Measurements from ENCODE around the gene ROBO1. TPM values are rescaled to one million over a fixed set of nuclear protein-coding genes. Genes with fewer than 3 reads are reported as not detected.

Gene ROBO1
- total and polyA plus RNA-seq, 2 donors (not counting 1 experiment from before 2014, with no cell fraction given) = 0.27 to 3.2 TPM

- Mint-ChIP-seq H3K4me3 (no peak overlapping the region), H3K27me3 (no peaks in the 10 kb centered on the region), H3K27ac (no peak overlapping the region), H3K4me1 (no peaks in the 10 kb centered on the region), H3K9me3 (ENCODE audit: insufficient read depth) (no peaks in the 10 kb centered on the region)
- Histone ChIP-seq H3K27me3 (replicated peaks in 1 of 4; ENCODE audit: control extremely low read depth in 1 of 4, control insufficient read depth in 3 of 4, insufficient read depth in 4 of 4, low read length in 3 of 4) (no peaks in the 10 kb centered on the region), H3K4me1 (ENCODE audit: control insufficient read depth in 2 of 2, insufficient read depth in 2 of 2, low read length in 2 of 2) (no peaks in the 10 kb centered on the region), H3K4me3 (ENCODE audit: control extremely low read depth in 1 of 5, extremely low read depth in 1 of 5, insufficient read depth in 1 of 5, low read depth in 2 of 5, low read length in 4 of 5) (no peak overlapping the region), H3K79me2 (ENCODE audit: control insufficient read depth, insufficient read depth, low read length) (no peaks in the 10 kb centered on the region), H3K9me3 (ENCODE audit: control extremely low read depth in 1 of 3, control insufficient read depth in 2 of 3, insufficient read depth in 1 of 3, low read length in 2 of 3) (no peaks in the 10 kb centered on the region), H3K4me2 (replicated peaks; ENCODE audit: low read depth, low read length, poor library complexity, severe bottlenecking) (no peak overlapping the region), H3K9ac (ENCODE audit: low read length) (no peak overlapping the region), H2AFZ (ENCODE audit: insufficient read depth, low read depth, low read length, poor library complexity, severe bottlenecking) (no peak overlapping the region), H3K36me3 (replicated peaks in 1 of 2; ENCODE audit: control extremely low read depth in 1 of 2, control insufficient read depth in 1 of 2, extremely low read depth in 1 of 2, insufficient read depth in 2 of 2, low read length in 1 of 2) (no peaks in the 10 kb centered on the region), H4K20me1 (ENCODE audit: control insufficient read depth, insufficient read depth, low read length, poor library complexity, severe bottlenecking) (no peaks in the 10 kb centered on the region), H3K27ac (ENCODE audit: low read length in 2 of 2) (no peak overlapping the region)
- CTCF ChIA-PET = no interaction called here
- no peak for DNase-seq
- intact Hi-C loops (cut with micrococcal nuclease) = no loop called here
- no peak for ATAC-seq (ENCODE audit: low read depth)
- POLR2A ChIA-PET = no interaction called here
- TF ChIP-seq EZH2 (IDR thresholded peaks at IDR 0.05; ENCODE audit: borderline replicate concordance, insufficient read depth, low read depth, low read length, poor library complexity, severe bottlenecking) (no peak), CTCF (IDR thresholded peaks at IDR 0.05) (no peak)
- 60% methylated on average over 1 of the region's 4 CpGs for WGBS (ENCODE audit: insufficient coverage)
These were observed 874.6 kb downstream of the ROBO1 start for GRCh38 chr3:78893161-78893560.

- DNase-seq (no peak), ATAC-seq (ENCODE audit: low read depth) (no peak)
- CTCF ChIA-PET = no interaction called here
- no peaks in the 10 kb centered on the region for H3K27me3 Mint-ChIP-seq
- no peak overlapping the region for H3K4me2 ChIP-seq (replicated peaks; ENCODE audit: low read depth, low read length, poor library complexity, severe bottlenecking)
- H3K27ac ChIP-seq (ENCODE audit: low read length in 2 of 2) = no peak overlapping the region
- no peaks in the 10 kb centered on the region for H3K27me3 ChIP-seq (replicated peaks in 1 of 4; ENCODE audit: control extremely low read depth in 1 of 4, control insufficient read depth in 3 of 4, insufficient read depth in 4 of 4, low read length in 3 of 4)
- intact Hi-C loops (cut with micrococcal nuclease) = no loop called here
- H3K4me1 Mint-ChIP-seq = no peaks in the 10 kb centered on the region
- TF ChIP-seq EZH2 (IDR thresholded peaks at IDR 0.05; ENCODE audit: borderline replicate concordance, insufficient read depth, low read depth, low read length, poor library complexity, severe bottlenecking) (no peak), CTCF (IDR thresholded peaks at IDR 0.05) (no peak)
- no peaks in the 10 kb centered on the region for H3K9me3 ChIP-seq (ENCODE audit: control extremely low read depth in 1 of 3, control insufficient read depth in 2 of 3, insufficient read depth in 1 of 3, low read length in 2 of 3)
- H4K20me1 ChIP-seq (ENCODE audit: control insufficient read depth, insufficient read depth, low read length, poor library complexity, severe bottlenecking) = no peaks in the 10 kb centered on the region
- H3K27ac Mint-ChIP-seq = no peak overlapping the region
- H3K4me3 Mint-ChIP-seq = no peak overlapping the region
- H3K4me3 ChIP-seq (ENCODE audit: control extremely low read depth in 1 of 5, extremely low read depth in 1 of 5, insufficient read depth in 1 of 5, low read depth in 2 of 5, low read length in 4 of 5) = no peak overlapping the region
- no peaks in the 10 kb centered on the region for H3K9me3 Mint-ChIP-seq (ENCODE audit: insufficient read depth)
- WGBS (ENCODE audit: insufficient coverage) = 100% methylated on average over 2 of the region's 4 CpGs
- no peaks in the 10 kb centered on the region for H3K4me1 ChIP-seq (ENCODE audit: control insufficient read depth in 2 of 2, insufficient read depth in 2 of 2, low read length in 2 of 2)
- no peaks in the 10 kb centered on the region for H3K36me3 ChIP-seq (replicated peaks in 1 of 2; ENCODE audit: control extremely low read depth in 1 of 2, control insufficient read depth in 1 of 2, extremely low read depth in 1 of 2, insufficient read depth in 2 of 2, low read length in 1 of 2)
- no peak overlapping the region for H2AFZ ChIP-seq (ENCODE audit: insufficient read depth, low read depth, low read length, poor library complexity, severe bottlenecking)
- H3K79me2 ChIP-seq (ENCODE audit: control insufficient read depth, insufficient read depth, low read length) = no peaks in the 10 kb centered on the region
- H3K9ac ChIP-seq (ENCODE audit: low read length) = no peak overlapping the region
- POLR2A ChIA-PET = no interaction called here
These were observed 878.5 kb downstream of the ROBO1 start for GRCh38 chr3:78889348-78889747.

Data from B cell (primary cell).